ENCODE results near the gene STK39.

The STK39 gene

DNA sequence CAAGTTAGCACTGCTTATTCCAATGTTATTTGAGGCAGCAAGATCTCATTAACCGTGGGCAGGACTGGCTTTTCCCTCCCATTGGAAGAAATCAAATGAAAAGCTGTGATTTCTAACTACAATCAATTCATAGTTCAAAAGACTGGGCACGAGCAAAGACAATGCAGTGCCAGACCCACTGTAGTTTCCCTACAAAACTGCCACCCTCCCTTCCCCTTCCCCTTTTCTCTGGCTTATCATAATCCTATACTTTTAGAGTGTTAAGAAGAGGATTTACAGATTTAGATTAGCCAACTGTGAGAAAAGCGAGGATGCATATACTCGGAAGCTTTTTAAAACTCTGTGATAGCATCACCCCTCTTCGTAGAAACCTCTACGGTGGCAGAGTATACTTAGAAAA is 260.4 kb downstream of the STK39 start:
- no peak for DNase-seq

DNA sequence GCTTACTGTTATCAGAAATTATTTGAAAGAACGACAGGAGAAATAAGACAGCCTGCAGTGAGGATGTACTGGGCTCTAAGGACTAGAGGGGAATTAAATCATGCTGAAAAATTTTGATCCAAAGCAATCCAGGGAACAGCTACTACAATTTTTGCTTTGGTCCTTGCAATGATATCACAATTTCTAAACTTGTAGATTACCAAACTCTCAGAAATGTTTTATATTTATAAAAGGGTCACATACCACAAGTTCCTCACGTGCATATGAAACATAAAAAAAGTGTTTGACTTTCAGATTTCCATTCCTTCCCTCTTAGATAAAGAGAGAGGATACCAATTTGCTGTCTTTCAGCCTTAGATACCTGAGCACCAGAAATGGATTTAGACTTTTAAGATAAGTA is 261.2 kb downstream of the STK39 start:
- DNase-seq: no peak

DNA sequence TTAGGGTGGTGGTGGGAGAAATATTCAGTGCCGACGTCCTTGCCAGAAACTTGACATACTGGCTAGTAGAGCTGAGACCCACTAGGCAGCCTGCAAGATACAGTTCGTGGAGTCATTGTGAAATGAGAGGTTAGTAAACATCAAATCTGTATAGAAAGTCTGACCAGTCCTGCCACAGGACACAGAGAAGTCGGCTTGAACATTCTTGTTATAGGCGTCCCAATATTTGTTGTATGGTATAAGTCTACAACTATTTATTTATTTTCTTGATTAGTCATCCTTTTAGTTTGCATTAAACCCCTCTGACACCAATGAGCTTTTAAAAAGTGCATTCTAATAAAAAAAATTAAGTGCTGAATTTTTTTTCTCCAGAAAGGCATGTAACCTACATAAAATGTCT is 265.4 kb downstream of the STK39 start:
- DNase-seq: no peak

DNA sequence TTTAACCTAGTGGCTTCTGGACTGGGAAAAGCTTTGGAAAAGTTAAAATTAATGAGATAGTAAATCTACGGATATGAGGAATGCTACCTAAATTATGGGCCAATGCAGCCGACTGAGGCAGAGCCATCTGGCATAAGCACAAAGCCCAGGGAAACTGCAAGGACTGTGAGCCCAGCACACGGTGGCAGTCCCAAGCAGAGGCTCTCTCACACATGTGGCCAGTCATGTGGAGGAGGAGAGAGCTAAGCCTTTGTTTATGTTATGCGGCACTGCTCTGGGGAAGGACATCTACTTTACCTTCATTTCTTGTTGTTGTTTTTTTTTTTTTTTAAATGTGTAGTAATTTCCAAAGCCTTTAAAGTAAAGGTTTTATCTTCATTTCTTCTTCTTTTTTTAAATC is 267.0 kb downstream of the STK39 start:
- no peak for DNase-seq

DNA sequence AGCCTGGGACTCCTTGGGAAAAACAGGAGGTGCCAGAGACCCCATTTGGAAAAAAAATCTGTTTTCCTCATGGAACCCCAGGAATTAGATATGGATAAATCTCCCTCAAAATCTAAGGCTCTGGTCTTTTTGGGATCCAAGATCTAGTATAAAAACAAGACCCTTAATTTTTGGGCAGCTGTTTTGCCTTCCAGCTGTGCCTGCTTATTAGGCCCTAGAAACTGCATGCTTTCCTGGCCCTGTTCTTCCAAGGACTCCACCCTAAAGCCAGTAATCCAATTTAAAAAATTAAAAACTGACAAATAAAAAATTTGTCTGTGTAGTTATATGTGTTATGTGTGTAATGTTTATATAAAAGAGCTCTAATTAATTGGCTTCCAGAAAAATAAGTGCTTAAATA is 274.6 kb downstream of the STK39 start:
- DNase-seq: no peak

DNA sequence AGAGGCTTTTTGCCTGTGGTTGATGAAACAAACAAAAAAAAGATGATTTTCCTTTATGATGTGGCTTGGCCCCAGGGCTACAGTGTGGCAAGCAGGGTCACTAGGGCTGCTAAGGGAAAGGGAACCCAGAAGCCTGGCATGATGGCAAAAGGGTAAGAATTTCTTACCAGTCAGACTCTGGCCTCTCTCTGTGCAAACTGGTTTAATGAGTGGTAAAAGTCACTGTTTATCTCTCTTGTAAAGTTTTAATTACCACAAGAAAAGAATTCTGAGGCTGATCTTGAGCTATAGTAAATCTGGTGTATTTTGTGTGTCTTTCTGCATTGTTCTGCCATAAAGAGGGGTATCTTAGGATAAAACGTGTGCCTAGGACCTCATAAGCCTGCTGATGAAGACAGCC is 275.4 kb downstream of the STK39 start:
- DNase-seq: no peak

DNA sequence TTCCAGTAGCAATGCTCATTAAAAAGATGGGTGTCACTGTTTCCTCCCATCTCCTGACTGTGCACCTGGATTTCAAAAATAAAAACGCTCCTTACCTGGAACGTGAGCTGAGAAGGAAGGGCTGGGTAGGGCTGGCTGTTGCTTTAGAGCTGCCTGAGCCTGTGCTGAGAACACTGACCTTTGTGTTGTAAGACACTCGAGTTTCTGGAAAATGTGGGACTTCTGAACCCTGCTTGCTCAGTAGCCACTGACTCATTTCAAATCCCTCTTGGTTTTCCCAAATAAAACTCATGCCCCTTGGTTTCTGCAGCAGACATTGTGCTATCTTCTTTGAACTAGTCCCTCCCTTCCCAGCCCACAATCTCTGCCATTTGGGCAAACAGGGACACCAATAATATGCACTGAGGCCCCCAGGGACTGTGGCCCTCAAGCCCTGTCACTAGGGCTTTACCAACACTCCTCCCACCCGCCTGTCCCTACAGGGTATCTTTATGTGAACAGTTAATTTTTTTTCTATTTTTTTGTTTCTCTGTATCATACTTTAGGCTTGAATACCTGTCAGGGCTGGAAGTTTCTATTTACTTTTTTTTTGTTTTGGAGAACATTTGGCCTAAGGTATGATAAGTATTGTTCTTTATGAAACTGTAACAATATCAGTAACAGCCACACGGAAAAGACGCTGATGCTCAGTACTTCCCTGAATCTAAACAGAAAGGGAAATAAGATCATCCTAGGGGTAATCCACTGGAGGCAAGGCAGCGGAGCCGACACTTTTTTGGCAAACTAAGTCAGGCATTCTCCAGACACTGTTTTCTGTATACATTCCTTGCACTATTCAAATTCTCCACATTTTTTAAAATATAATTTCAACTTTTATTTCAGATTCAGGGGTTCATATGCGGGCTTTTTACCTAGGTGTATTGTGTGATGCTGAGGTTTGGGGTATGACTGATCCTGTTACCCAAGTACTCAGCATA is 280.2 kb downstream of the STK39 start:
- DNase-seq: no peak

DNA sequence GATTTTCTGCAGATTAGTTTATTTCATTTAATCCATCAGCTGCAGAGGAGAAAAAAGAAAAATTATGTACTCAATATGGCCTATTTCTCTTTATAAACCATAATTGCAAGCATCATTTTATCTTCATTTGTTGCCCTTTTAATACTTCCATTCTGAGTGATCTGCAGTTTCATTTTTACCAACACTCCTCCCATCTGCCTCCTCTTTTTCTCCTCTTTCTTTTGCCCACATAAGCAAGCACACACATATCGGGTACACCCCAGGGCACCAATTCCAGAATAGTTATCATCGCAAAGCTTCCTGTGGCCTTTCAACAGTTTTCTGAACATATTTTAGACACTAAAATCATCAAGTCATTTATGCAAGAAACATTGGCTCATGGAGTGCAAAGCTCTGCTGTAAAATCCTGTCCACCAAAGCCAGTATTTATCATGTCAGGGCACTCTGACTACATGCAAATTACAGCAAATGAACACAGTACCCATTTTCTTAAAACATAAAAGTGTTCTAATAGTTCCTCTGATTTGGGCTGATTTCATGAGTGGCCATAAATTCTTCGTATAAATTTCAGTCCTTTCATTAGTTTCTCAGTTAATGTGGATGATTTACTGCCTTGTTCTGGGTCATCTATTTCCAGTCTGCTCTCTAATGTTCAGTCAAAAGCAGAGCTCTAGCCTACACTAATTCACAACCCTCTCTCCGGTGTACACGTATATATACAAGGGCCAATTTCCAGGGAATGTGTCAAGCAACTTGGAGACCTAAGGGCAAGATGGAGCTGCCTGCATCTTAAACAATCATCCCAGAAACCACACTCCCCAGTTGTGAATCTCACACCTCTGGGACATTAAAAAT is 281.3 kb downstream of the STK39 start:
- no peak for DNase-seq

DNA sequence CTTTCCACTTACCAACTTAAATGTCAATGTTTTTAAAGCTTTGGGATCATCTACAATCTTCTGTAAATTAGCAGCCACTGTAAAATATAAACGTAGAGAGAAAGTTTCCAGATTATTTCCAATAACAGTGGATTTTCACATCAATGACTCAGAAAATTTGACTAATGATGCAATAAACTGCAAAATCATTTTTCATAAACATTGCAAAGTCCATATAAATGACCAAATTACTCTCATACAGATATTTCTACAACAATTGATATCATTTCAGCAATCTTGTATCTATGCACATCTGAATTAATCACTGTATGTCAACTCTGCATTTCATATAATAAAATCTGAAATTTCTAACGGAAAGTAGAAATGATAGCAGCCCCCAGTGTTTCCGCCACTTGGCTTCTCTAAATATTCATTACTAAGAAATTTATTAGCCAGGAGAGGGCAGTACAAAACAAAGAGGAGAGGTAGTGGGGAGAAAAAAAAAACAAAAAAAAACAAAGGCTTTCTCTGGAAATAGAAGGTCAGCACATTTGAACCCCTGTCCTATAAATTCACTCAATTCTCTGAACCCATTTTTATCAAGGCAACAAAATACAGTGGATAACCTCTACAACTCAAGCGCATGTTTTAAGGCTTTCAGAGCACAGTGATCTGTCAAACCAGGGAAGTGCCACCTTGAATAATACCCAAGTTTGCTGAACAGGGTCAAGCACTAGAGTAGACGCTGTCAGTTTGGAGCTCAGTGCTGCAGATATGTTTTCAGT is 282.6 kb downstream of the STK39 start:
- peak; percentile 16 to 22 (median 18) for DNase-seq

DNA sequence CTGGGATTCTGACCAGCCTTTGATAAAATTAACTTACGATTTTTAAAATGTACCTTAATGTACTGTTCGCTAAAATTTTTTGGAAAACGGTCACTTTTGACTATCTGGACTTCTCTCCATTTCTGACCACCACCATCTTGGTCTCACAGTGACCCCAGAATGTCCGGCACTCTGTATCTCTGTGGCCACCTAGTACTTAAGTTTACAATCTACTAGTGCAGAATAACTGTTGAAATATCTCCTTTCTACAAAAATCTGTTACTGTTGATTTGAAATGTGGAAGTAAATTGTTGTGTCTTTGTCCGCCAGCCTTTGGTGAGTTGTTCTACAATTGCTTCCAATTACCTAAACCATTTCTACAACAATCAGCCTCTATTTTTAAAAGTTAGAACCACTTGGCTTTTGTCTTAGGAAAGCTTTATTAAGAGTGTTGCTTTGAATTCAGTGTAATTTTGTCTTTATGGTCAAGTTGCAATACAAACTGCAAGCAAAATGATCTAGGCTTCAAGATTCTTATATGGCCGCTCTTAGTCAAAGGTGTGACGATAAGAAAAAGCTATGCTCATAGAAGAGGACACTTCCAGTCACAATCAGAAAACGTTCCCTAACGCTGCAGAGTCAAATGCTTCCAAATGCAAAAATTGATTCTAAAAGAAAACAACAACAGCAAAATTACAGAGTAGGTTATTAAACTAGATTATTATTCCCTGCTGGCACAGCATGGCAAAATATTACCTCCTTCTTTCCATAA is 283.3 kb downstream of the STK39 start:
- DNase-seq: no peak

DNA sequence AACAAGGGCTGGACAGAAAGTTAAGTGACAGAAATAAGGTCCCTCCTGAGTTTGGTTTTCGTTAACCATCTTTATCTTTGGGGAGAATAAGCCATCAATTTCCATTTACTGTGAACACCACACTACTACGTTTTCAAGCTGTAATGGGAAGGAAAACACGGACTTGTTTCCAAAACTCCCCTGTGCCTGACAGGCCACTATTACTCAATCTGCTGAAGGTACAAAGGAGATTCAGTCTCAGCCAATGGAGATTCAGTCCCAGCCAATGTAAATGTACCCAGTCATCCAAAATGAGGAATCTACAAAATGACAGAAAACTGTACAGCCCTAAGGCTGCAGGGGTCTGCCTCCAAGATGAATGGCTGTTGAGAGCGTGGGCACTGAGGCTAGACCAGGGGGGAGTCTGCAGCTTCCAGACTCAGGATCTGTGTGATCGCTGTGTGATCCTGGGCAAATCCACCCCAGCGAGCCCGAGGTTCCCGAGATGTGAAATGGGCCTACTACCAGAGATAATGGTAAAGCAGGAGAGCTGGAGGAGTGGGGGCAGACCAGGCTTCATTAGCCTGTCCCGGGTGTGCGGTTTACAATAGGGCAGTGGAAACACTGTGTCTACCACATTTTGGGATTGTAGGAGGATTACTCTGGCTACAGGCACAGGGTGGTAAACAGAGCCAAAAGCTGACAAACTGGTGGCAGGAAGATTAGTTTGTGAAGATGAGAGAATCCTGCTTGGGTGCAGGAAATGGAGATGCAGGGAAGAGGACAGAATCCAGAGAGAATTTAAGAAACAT is 284.8 kb downstream of the STK39 start:
- no peak for DNase-seq

DNA sequence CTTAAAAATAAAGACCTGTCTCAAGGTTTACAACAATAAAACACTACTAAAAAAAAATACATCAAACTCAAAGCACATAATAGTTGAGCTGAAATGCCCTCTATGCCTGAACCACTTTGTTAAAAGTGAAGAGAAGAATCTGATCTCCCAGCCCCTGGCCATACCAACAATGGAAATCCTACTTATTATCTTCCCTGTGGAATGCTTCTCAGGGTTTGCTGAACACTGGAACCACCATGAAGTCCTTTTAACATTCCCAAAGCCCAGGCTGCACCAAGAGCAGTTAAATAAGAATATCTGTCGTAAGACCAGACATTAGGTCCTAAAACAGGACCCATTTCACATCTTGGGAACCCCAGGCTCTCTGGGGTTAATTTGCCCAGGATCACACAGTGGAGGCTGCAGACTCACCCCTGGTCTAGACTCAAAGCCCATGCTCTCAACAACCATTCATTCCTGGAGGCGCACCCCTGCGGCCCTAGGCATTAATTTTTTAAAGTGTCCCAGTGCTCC is 285.8 kb downstream of the STK39 start:
- no peak for DNase-seq

DNA sequence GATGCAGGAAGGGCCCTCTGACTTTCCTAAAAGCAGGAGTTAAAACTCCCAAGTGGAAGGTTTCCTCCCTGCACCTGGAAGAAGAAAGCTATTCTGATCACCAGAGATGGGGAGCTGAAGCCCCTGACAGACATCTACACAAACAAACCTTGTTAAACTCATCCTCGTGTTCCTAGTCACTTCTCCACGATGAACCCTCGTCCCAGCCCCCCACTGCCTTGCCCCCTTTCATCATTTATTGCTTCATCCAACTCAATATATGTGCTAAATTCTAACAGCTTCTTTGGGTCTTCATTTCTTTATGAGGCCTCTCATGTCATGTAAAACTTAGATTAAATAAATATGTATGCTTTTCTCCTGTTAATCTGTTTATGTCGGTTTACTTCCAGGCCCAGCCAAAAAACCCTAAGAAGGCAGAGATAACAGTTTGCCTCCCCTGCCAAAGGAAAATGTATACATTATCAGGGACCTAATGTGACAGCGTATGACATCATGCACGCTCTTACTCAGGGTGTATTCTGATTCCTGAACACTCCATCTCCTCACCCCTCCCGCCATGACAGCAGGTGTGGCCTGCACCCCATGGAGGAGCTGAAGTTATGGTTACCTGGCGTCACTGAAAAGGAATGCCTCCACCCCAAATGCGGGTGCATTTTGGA is 287.2 kb downstream of the STK39 start:
- DNase-seq: no peak

DNA sequence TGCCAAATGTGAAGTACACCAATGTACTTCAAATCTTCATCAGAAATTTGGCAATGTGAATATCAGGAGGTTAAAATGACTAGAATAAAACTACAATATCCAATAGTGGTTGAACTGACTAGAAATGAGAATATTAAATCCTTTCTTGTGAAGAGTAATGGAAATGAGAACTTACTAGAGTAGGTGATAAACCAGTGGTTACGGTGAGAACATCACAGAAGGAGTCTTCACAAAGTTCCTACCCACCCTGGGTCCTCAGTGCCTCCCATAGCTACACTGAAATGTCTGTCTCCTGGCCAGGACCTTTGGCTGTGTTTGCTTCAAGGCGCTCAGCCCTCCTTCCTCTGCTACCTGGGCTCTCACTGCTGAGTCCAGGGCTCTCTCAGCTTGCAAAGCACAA is 289.7 kb downstream of the STK39 start:
- DNase-seq: no peak

DNA sequence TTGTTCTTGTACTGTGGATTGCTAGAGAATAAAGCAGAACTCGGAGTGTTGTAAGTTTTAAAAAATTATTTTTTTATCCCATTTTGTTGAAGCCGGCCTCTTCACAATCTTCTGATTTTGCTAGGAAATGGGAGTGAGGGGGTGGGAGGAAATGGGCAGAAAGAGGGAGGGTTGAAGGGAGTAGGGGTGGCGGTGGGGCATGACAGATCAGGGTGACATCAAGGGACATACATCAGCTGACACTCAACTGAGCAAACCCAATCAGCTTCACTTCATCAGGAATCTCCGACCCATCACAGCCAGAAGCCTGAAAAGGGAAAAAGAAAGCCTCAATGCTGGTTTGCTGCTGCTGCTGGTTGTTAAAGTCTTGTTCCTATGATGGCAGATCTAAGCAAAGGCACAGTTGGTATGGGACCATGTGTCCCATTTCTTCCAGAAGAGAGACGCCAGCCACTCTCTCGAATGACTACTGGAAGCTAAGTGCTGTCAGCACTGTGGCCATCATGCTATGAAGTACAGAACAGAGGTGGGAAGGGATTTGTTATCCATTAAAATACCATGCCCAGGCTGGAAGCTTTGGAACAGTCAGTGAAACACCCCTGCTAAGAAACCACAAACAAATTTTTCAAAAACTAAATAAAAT is 292.0 kb downstream of the STK39 start:
- no peak for DNase-seq

DNA sequence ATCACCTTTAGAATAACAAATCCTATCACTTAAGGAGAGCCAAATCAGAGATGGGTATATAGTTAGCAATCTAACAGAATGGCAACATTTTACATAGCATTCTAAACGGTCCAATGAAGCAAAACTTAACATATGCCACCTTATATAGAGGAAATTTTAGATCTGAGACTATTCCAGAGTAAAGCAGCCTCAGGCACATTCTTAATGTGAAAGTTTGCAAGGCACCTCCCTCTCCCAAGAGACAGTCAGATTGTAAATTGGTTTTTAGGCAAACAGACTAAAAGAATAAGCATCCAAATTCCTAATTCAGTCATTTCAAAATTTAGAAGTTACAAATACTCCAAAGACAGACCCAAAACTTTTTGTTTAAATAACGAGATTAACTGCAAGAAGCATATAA is 292.9 kb downstream of the STK39 start:
- DNase-seq: no peak

DNA sequence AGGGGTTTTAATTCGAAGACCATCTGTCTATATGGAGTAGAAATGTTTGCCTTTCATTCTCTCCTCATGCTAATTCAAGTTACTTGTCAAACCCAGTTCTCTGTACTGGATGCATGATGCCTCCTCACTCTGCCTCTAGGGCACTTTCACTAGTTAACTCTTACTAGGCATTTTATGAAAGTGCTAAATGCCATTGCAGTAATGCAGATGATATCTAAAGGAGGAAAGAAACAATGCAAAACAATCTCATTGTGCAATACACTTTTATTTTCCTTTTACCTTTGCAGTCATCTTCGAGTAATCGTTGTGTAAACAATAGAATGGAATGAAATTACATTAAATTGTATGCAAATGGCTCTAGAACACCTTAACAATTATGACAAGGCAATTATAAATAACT is 293.6 kb downstream of the STK39 start:
- no peak for DNase-seq

DNA sequence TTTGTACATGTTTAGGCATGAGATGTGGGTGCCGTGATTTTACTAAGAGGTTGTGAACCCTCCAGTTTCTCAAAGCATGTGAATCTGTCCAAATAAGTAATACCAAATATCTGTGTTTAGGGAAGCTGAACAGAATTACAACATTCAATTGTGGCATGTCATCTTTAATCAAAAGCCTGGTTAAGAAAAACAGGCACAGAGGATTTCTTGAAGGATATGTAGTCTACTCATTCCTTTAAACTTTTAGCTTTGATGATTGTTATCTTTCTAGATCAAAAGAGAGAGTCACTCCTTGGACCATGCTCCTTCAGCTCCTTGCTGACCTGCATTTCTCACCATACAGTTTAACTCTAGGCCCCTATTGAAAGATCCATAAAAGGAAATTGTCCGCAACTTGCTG is 296.8 kb downstream of the STK39 start:
- DNase-seq: no peak

DNA sequence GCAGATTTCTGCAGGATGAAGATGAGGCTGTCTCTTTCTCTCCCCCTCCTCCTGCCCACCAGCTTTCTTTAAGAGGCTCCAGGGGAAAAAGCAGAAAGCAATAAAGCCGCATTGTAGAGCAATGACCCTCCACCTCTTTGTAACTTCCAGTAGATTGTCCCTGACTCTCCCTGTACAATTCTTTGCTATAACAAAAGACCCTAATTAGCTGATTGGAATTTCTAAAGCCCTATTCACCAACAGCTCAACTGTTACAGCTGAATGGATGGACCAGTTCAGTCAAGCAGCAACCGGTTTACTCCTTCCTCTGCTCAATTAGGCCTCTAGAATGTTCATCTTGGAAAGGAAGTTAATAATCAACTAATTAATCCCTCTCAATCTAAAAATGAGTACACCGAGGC is 301.0 kb downstream of the STK39 start:
- no peak for DNase-seq

DNA sequence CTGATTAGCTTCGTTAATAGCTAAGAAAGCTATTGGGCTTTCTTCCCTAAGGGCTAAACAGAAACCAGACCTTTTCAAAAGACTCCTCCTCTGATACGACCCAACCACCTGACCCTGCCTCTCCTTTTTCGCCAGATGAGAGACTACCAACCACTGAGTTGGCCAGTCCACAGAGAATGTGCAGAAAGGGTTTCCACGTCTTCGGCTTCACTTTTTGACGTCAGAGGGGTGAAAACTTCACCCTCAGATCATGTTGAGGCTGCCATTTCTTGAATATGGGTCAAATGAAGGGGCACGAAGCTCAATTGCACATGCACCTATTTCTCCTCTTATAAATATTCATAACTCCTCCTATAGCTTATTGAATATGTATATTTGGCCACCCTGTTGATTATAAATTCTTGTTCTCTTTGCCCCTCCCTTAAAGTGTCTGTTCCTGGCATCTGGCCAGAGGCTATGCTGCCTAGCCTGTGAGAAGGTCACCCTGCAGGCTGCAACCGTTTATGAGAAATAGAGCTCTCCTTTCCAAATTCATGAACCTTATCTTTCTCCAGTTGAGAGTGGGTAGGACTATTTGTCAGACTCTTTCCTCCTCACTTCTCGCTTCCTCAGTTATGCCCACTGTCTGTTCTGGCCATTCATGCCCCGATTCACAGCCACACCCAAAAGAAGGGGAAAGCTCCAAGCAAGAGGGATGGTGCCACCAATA is 301.6 kb downstream of the STK39 start:
- DNase-seq: no peak
